HG02588 (cell line): ENCODE measurements around the gene ANKAR.
A peak's percentile ranks its signal among the peaks of the same experiment; 100 is the strongest.
"Not testable (repeated sequence)": the region's sequence is repeated elsewhere in the genome, so short reads cannot be mapped to it uniquely, and the experiment has no call there.

Source experiments
- ATAC-seq: cut with Tn5 transposase; IDR thresholded peaks from one replicate; pipeline ENCODE4 v1.9.1; 2021; ENCODE audit warnings: mild to moderate bottlenecking, moderate library complexity; ENCODE audit not compliant: unreplicated experiment

The ANKAR gene

DNA sequence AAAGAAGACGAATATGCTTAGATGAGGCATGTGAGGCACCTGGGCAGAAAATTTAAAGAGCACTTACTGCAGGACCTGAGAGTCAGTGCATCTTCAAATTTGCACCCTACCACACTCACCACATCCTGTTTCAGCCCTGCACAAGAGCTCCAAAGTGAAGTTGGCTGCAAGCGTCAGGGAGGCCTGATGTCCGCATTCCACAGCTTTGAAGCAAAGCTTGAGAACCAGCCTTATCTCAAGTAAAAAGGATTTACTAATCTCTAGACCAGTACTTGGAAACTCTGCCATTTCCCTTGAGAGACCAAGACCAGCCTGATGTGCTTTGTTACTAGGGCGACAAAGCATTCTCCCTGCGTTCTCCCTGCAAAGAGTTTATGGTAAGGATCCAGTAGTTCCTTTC is 16.6 kb upstream of the ANKAR start:
- peak; percentile 35 for ATAC-seq

DNA sequence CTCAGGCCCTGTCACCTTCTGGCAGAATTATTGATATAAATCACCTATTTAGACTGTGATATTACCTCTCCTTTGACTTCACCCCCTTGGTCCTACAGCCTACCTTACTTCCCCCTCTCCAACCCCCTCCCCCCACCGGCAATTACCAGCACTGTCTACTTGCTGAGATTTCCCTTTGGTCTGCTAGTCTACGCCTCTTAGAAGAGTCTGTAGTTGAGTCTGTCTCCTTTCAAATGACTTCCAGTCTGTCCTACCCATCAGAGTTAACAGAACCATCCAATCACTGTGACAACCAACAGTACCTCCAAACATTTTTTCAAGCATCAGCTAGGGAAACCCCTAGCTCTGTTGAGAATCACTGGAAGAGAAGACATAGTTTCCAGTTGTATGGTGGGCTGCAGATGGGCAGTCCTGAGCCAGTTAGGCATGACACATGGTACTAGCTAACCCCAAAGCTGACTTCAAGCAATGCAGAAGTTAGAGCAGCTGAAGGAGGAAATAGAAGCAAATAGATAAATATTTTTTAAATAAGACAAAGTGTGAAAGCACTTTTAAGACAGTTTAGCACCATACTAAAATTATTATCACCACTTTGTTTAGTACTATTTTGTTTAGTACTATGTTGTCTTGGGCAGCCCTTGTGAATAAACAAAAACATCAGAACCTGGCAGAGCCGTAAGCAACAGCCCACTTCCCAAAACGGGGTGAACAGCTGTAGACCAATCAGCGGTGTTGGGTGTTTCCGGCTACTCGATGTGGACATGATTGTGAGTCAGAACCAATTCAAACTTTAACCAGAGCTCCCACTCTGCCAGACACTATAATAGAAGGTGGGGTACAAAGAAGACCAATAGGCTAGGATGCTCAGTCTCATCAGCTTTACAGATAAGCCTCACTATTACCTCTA is 15.9 kb upstream of the ANKAR start:
- ATAC-seq, result no peak

DNA sequence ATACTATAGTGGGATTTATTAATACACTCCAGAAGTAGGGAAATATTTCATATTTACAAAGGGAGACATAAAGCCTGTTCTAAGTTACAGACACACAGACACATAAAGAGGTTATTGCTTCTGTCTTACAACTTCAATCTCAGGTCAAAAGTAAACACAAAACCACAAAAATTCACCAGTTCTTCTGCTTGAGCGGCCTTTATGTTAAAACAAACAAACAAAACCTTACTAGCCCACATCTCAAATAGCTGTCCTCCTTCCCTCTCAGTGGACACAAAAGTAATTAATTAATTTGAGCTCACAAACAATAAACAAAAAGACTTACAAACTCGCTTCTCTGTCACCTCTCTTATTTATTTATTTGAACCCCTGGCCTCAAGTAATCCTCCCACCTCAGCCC is 14.7 kb upstream of the ANKAR start:
- ATAC-seq, result no peak

DNA sequence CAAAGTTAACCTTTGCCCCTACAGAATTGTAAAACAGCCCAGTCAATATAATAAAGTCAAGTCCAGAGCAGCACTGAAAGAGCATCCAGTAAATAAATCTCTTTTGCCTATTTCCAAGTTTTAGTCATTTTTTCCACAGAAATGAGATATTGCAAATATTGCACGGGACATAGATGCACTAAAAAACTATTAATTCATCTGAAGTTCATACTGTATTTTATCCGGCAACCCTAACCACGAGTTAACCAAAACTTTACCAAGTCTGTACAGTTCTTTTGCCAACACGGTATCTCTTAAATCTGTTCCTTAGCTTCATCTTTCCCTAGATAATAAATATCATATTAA is 13.7 kb upstream of the ANKAR start:
- no peak for ATAC-seq

DNA sequence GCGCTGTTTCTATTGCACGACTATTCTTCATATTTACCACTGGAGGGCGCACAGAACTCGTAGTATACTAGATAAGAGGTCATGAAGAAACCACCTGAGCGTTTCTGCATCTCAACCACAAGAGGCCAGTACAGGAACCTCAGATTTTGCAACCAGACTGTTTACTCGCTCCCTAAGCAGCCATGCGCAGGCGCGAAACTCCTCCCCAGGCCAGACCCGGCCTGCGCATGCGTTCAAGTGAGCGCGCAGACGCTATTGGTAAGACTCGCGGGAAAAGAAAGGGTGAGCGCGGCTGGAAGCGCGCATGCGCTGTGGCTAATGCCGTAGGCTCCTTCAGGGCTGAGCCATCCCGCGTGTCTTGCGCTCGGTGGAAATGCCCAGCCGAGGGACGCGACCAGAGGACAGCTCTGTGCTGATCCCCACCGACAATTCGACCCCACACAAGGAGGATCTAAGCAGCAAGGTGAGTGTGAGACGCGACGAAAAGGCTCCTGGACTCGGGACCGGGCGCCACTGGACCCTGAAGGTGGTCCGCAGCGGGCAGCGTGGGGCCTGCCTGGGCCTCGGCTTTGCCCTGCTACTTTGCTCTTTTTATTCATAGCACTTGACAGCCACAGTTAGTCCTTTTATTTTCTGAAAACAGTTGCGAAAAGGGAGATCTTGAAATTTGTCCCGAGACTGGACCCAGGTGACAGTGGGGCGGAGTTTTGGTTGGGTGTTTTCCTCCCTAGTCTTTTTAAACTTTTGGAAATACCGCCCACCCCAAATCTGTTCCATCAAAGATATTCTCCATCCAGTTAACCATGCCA is 13.1 kb upstream of the ANKAR start, which contains the start of gene ASNSD1:
ASNSD1 (plus strand) TSS at position 312 of the 809 bp plus-strand sequence. CDS start 4,674 bp downstream, outside the sequence.
- ATAC-seq, result peak; percentile 95

DNA sequence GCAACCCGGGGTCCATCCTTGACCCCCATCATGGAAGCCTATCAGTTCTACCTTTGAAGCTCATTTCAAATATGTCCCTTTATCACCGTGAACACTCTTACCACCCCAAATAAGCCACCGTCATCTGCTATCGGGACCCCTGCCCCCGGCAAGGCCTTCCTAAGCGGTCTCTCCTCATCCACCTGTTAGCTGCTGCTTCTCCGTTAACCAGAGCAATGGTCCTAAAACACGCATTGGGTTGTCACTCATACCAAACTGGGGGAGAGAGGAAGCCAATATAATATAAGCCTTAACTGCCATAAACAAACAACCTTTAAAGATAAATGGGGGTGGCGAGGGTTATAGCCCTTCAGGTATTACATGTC is 12.5 kb upstream of the ANKAR start:
- no peak for ATAC-seq

DNA sequence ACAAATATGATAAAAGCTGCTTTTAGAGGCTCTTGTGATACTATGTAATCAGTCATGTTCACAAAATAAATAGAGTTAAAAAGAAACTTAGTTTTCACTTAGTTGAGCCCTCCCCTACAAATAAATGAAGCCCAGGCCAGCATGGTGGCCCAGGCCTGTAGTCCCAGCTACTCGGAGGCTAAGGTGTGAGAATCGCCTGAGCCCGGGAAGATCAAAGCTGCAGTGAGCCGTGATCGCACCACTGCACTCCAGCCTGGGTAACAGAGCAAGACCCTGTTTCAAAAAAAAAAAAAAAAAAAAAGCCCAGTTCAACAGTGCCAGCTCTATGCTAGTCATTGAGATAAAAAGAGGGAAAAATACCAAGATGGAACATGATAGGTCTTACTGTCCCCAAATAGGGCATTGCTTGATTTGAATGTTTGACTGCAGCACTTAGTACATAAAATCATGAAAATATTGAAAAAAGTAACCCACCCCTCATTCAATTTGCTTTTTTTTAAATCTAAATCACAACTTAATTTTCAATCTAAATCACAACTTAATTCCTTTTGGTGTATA is 11.7 kb upstream of the ANKAR start:
- no peak for ATAC-seq

DNA sequence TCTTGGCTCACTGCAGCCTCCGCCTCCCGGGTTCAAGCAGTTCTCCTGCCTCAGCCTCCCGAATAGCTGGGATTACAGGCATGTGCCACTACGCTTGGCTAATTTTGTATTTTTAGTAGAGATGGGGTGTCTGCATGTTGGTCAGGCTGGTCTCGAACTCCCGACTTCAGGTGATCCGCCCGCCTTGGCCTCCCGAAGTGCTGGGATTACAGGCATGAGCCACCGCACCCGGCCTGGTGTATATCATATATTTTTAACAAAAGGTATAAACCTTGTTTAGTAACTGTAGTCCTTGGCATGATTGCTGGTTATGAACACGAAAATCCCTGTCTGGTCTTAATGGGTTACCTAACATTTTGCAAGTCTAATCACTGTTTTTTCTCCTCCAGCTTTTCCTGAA is 11.2 kb upstream of the ANKAR start:
- ATAC-seq, result not testable (repeated sequence)

DNA sequence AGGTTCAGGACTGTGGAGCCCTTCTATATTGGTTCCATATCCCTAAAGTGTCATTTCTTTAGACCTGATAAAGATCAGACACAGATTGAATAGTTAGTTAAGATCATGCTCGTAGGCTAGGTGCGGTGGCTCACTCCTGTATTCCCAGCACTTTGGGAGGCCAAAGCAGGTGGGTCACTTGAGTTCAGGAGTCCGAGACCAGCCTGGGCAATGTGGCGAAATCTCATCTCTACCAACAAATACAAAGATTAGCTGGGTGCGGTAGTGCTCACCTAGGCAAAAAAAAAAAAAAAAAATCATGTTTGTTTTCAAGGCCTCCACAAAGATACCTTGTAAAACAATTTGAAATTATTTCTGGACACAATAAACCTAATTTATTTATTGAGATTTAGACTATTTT is 4.6 kb upstream of the ANKAR start:
- no peak for ATAC-seq

DNA sequence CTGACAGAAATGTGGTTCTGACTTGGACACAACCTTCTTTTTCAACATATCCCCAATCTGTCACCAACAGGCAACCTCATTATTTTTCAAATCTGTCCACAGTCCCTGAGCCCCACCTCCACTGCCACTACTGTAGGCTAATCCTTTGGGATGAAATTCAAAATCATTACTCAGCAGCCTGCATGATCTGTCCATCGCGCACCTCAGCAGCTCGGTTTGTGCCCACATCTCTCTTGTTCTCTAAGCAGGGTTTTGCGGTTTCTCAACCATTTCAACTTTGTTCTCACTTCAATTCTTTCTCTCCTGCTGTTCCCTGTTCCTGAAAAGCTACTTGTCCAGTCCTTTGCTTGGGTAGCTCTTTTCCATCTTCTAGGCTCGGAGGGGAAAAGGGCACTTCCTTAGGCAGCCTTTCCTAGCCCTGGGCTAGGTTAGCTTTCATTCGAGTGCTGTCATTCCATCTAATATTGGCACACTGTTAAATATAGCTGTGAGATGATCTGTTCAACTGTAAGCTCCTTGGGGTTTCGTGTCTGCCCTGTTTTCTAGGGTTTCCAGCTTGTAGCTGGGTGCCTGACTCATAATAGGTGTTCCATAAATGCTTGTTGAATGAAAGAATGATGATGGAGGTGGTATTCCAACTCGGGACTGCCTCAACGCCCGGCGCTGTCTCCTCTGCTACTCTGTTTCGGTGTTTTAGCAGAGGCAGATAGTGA is 653 bp upstream of the ANKAR start:
- no peak for ATAC-seq

DNA sequence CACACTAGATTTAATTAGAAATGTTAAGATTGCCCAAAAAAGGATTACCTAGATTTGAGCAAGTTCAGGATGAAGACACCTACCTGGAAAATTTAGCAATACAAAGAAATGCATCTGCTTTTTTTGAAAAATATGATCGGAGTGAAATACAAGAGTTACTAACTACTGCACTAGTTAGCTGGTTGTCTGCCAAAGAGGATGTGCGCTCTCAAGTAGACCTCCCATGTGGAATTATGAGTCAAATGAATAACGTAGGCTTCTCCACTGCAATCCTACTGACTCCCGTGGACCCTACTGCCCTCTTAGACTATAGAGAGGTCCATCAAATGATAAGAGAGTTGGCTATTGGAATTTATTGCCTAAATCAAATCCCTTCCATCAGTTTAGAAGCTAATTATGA is 2.0 kb downstream of the ANKAR start:
- no peak for ATAC-seq

DNA sequence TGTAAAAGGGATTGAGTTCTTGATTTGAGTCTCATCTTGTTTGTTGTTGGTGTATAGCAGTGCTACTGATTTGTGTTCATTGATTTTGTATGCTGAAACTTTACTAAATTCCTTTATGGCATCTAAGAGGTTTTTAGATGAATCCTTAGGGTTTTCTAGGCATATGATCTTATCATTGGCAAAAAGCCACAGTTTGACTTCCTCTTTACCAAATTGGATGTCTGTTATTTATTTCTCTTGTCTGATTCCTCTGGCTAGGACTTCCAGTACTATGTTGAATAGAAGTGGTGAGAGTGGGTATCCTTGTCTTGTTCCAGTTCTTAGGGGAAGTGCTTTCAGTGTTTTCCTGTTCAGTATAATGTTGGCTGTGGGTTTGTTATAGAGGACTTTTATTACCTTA is 4.8 kb downstream of the ANKAR start:
- ATAC-seq, result no peak

DNA sequence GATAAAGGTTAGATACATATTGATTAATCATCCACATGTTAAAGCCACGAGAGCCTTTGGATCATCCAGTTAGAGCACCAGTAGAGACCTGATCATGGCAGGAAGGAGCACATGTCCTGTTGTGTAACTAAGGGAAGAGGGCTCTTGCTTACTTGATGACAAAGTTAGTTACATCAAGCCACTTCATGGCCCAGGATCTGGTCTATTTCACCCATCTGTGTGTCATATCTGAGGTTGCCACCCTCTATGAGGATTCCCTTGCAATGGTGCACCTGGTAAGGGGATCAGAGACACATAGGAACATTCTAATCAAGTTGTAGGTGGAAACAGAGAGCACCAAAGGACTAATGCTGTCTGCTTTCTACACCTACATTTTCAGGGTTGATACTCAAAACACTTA is 6.7 kb downstream of the ANKAR start:
- no peak for ATAC-seq

DNA sequence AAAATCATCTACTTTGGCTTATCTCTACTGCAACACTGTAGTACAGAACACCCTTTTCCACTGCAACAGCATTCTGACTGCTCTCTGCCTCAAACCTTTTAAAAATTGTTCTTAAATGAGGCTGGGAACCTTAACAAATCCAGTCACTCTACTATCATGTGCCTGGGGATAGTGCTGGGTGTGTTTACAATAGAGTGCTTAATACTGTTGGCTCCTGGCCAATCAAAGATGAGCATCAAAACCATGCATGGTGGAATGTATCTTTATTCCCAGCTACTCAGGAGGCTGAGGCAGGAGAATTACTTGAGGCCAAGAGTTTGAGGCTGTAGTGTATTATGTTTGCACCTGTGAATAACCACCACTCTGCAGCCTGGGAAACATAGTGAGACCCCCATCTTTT is 7.4 kb downstream of the ANKAR start:
- ATAC-seq, result no peak

DNA sequence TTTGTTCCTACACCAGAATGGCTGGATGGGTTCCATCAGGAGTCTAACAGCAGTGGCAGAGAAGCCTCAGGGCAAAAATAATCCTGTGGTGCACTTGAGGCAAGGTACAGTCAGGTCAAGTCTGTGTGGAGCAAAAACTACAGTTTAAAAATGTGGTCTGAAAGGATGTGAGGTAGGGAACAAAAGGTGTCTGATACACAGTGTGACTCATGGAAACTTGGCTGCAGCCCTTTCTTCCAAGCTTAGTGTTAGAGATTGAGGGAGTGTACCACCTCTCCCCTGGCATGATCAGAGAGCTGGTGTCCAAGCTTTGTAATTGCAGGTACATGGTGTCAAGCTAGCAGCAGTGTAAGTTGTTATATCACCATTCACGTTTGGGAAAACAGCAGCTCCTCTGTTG is 8.9 kb downstream of the ANKAR start:
- ATAC-seq, result no peak

DNA sequence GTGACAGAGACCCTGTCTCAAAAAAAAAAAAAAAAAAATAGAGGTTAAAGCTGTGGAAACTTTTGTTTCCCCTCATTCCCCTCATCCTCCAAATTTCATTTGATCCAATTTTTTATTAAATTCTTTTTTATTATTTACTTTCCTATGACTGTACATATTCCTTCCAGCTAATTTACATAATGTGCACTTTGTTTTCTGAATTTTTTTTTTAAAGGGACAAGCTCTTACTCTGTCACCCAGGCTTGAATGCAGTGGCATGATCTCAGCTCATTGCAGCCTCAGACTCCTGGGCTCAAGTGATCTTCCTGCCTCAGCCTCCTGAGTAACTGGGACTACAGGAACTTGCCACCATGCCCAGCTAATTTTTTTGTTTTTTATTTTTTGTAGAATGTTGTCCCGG is 10.3 kb downstream of the ANKAR start:
- ATAC-seq, result no peak

DNA sequence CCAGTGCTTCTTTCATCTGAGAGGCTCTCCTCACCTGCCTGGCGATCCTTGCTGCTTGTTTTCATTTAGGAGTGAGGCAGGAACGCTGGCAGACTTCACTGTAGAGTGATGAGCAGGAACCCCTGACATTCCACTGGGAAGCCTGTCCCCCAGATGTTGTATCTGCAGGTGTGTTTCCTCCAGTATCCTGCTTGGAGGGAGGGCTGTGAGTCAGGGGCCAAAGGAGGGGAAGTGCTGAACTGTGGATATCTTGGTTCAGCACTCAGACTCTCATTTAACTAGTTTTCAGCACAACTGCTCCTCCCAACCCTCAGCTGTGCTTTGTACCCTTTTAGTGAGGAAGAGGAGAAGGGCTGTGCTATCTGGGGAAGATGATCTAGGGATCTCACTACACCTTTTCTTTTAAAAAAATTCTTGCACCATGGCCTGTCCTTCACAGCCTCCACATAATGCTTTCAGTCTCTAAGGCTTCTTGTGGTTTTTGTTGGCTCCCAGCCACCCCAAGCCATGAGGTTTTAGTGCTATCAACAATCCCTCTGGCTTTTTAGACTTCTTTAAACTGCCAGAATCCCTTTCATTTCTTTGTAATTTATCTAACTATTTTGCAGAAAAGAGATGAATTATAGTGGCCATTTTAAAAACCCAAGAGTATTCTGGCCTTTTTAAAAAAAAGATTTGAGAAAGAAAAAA is 11.2 kb downstream of the ANKAR start:
- ATAC-seq, result no peak

DNA sequence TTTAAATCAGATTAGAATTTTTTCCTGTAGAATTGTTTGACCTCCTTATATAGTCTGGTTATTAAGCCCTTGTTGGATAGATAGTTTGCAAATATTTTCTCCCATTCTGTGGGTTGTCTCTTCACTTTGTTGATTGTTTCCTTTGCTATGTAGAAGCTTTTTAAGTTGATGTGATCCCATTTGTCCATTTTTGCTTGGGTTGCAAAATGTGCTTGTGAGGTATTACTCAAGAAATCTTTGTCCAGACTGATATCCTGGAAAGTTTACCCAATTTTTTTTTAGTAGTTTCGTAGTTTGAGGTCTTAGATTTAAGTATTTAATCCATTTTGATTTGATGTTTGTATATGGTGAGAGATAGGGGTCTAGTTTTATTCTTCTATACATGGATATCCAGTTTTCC is 13.3 kb downstream of the ANKAR start:
- not testable (repeated sequence) for ATAC-seq

DNA sequence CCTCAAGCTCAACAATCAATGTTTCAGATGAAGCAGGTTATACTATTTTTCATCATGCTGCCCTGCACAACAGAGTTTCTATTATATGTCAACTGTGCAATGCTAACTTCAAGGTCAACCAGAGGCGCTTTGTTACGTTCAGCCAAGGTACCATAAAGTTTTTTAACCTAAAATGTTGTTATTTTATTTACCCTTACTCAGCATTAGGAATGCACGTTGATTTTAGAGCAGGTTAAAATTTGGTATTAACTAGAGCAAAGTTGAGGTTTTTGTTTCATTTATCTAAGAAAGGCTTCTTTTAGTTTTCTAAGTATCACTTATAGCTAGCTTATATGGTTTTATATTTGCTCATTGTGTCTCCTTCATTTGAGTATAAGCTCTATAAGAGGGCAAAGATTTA is 21.8 kb downstream of the ANKAR start:
- no peak for ATAC-seq

DNA sequence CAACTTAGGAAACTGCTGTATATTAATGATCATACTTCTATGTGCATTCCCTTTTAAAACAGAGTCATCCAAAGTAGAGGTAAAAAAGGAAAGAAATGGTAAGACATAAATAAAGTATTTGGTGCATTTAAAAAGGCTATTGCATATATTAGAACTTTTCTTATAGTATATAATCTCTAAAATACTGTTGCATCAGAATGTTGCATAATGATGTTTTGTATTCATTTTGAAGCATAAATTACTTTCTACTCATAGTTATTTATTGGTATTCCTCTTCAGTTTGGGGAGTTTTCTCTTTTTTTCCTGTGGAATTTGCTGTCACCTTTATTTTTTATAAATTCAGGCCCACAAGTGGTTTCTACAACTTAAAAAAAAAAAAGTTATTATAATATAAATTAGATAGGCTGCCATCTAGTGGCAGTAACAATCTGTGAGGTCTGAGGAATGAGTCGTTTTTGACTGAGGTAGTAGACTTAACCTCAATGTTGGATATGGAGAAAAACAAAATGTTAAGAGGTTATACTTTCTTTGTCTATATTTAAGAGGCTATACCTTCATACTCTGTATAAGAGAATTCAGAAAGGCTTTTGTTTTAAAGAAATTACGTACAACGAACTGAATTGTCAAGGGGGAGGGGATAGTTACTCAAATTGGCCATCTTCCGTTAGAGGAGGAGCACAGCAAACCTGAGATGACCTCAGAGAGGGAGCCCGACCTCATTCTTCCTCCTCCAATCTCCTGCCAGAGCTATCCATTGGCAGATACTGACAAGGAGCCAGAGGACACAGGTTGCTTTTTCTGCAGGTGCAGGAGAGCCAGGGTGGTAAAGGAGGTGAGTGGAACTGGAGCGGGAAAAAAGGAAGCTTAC is 23.8 kb downstream of the ANKAR start:
- ATAC-seq, result no peak
